Liver (tissue), 9 donors: ENCODE results near the gene DTNB. TPM values are rescaled to one million over a fixed set of nuclear protein-coding genes. Genes with fewer than 3 reads are reported as not detected.

Experiments
- DNase-seq: peaks from one replicate; pipeline ENCODE4 v3.0.0-alpha.2; 2017; ENCODE audit warnings: low spot score
- H3K27ac ChIP-seq, 2 donors: one replicate each; pipeline ENCODE4 v1.7.0; 2013; ENCODE audit warnings: inconsistent platforms in 2 of 2, low read length in 2 of 2, control low read depth in 1 of 2, low read depth in 1 of 2, mild to moderate bottlenecking in 1 of 2
- H3K27me3 ChIP-seq, 4 donors: one replicate each; pipeline versions ENCODE4 v1.6.1 to v1.7.0; 2013; ENCODE audit warnings: low read length in 3 of 4, inconsistent platforms in 1 of 4, mild to moderate bottlenecking in 1 of 4, moderate library complexity in 1 of 4; ENCODE audit not compliant: control insufficient read depth in 4 of 4, insufficient read depth in 4 of 4
- H3K36me3 ChIP-seq, 4 donors: one replicate each; pipeline versions ENCODE4 v1.6.1 to v1.7.0; 2013; ENCODE audit warnings: low read length in 3 of 4, mild to moderate bottlenecking in 3 of 4, low read depth in 1 of 4, moderate library complexity in 1 of 4; ENCODE audit not compliant: control insufficient read depth in 4 of 4, insufficient read depth in 3 of 4
- H3K4me1 ChIP-seq, 4 donors: one replicate each; pipeline versions ENCODE4 v1.6.1 to v1.7.0; 2013; ENCODE audit warnings: low read length in 3 of 4, mild to moderate bottlenecking in 3 of 4, moderate library complexity in 1 of 4; ENCODE audit not compliant: control insufficient read depth in 4 of 4, insufficient read depth in 4 of 4
- H3K4me3 ChIP-seq, 3 donors: one replicate each; pipeline versions ENCODE4 v1.6.1 to v1.7.0; 2013; ENCODE audit warnings: low read length in 3 of 3, control low read depth in 1 of 3, low read depth in 1 of 3, mild to moderate bottlenecking in 1 of 3
- H3K9ac ChIP-seq, 2 donors: one replicate each; pipeline ENCODE4 v1.7.0; 2013; ENCODE audit warnings: low read length in 2 of 2, mild to moderate bottlenecking in 2 of 2, moderate library complexity in 2 of 2, control low read depth in 1 of 2, low read depth in 1 of 2
- H3K9me3 ChIP-seq, 4 donors: one replicate each; pipeline versions ENCODE4 v1.6.1 to v1.7.0; 2013; ENCODE audit warnings: low read length in 3 of 4; ENCODE audit not compliant: control insufficient read depth in 4 of 4
- CTCF ChIP-seq: fragments of 150-350 bp; IDR thresholded peaks from 2 replicates; pipeline ENCODE4 v1.5.1; 2017; ENCODE audit warnings: improper control_type of control experiment, low read depth, low read length; ENCODE audit not compliant: missing input control
- EGR1 ChIP-seq, 2 donors: IDR thresholded peaks; 2 replicates each; pipeline ENCODE4 v1.6.1; 2016 to 2018; ENCODE audit warnings: antibody characterized with exemption in 2 of 2, low read depth in 2 of 2
- FOXA1 ChIP-seq: IDR thresholded peaks from 2 replicates; pipeline ENCODE4 v1.6.1; 2016; ENCODE audit warnings: antibody characterized with exemption
- FOXA2 ChIP-seq: IDR thresholded peaks from 2 replicates; pipeline ENCODE4 v1.6.1; 2016; ENCODE audit warnings: antibody characterized with exemption
- GABPA ChIP-seq, 2 donors: IDR thresholded peaks in 1 of 2; conservative IDR thresholded peaks in 1 of 2; 2 replicates each; pipeline ENCODE4 v1.6.1; 2016; ENCODE audit warnings: antibody characterized with exemption in 2 of 2, mild to moderate bottlenecking in 1 of 2, moderate library complexity in 1 of 2
- HNF4A ChIP-seq, 2 donors: conservative IDR thresholded peaks; 2 replicates each; pipeline ENCODE4 v1.6.1; 2016; ENCODE audit warnings: antibody characterized with exemption in 2 of 2, mild to moderate bottlenecking in 2 of 2
- HNF4G ChIP-seq: IDR thresholded peaks from 2 replicates; pipeline ENCODE4 v1.6.1; 2016; ENCODE audit warnings: antibody characterized with exemption
- JUND ChIP-seq, 2 donors: IDR thresholded peaks; 2 replicates each; pipeline ENCODE4 v1.6.1; 2016; ENCODE audit warnings: antibody characterized with exemption in 2 of 2
- MAX ChIP-seq: IDR thresholded peaks from 2 replicates; pipeline ENCODE4 v1.6.1; 2016; ENCODE audit warnings: antibody characterized with exemption
- NR2F2 ChIP-seq: IDR thresholded peaks from 2 replicates; pipeline ENCODE4 v1.6.1; 2016; ENCODE audit warnings: antibody characterized with exemption
- RAD21 ChIP-seq, 2 donors: IDR thresholded peaks; 2 replicates each; pipeline ENCODE4 v1.6.1; 2016; ENCODE audit warnings: antibody characterized with exemption in 2 of 2, mild to moderate bottlenecking in 2 of 2
- REST ChIP-seq: IDR thresholded peaks from 2 replicates; pipeline ENCODE4 v1.6.1; 2016; ENCODE audit warnings: antibody characterized with exemption, mild to moderate bottlenecking
- RXRA ChIP-seq, 2 donors: IDR thresholded peaks; 2 replicates each; pipeline ENCODE4 v1.6.1; 2017 to 2018; ENCODE audit warnings: antibody characterized with exemption in 2 of 2, mild to moderate bottlenecking in 1 of 2
- SP1 ChIP-seq: IDR thresholded peaks from 2 replicates; pipeline ENCODE4 v1.6.1; 2018; ENCODE audit warnings: antibody characterized with exemption, mild to moderate bottlenecking
- TAF1 ChIP-seq: conservative IDR thresholded peaks from 2 replicates; pipeline ENCODE4 v1.6.1; 2016; ENCODE audit warnings: antibody characterized with exemption, mild to moderate bottlenecking
- YY1 ChIP-seq: IDR thresholded peaks from 2 replicates; pipeline ENCODE4 v1.6.1; 2016; ENCODE audit warnings: antibody characterized with exemption, mild to moderate bottlenecking
- WGBS: extraction: QIAGEN DNeasy Blood & Tissue Kit; methylation state at CpG from one replicate; pipeline ENCODE4 v1.1.7; 2013; 5-methylcytosine and 5-hydroxymethylcytosine counted together
- polyA plus RNA-seq, 2 donors: library from polyadenylated mRNA; stranded (reverse) in 1 of 2; unstranded in 1 of 2; fragments of 200-250 nt in 1 of 2; fragments of >200 nt in 1 of 2; fragmentation: Nextera tagmentation in 1 of 2; extraction: Ambion mirVana in 1 of 2; gene quantifications; one replicate each; pipeline versions ENCODE4 v1.2.1 to v1.2.3, GENCODE V29; 2013 to 2015
- total RNA-seq, 2 donors: library from RNA; depleted of rRNA; stranded (reverse); fragments of >200 nt; gene quantifications; one replicate each; pipeline ENCODE4 v1.2.3, GENCODE V29; 2014
- TF ChIP-seq, protein P1 (sequence below): IDR thresholded peaks from 2 replicates; pipeline ENCODE4 v1.6.1; 2016; ENCODE audit warnings: antibody characterized with exemption
- TF ChIP-seq, protein P2 (sequence below): IDR thresholded peaks from 2 replicates; pipeline ENCODE4 v1.6.1; 2016; ENCODE audit warnings: antibody characterized with exemption
- donor health status: healthy.
- donor health status: healthy.
- donor health status: healthy.
- donor health status: healthy.
- donor health status: healthy.

DTNB gene
- total and polyA plus RNA-seq, 4 donors, result 3.3 to 10.5 (median 6.4) TPM

GRCh38 chr2:25371253-25372241 lies 301.8 kb downstream of the DTNB start:
- DNase-seq, result no peak
- Histone ChIP-seq H3K36me3 (no peaks in the 10 kb centered on the region), H3K9me3 (no peaks in the 10 kb centered on the region), H3K27ac (no peak overlapping the region), H3K4me3 (no peak overlapping the region), H3K9ac (no peak overlapping the region), H3K27me3 (no peaks in the 10 kb centered on the region), H3K4me1 (peaks cover 0 to 8% (median 3%) of the 10 kb centered on the region in 4 donors)
- TF ChIP-seq, protein P1, sequence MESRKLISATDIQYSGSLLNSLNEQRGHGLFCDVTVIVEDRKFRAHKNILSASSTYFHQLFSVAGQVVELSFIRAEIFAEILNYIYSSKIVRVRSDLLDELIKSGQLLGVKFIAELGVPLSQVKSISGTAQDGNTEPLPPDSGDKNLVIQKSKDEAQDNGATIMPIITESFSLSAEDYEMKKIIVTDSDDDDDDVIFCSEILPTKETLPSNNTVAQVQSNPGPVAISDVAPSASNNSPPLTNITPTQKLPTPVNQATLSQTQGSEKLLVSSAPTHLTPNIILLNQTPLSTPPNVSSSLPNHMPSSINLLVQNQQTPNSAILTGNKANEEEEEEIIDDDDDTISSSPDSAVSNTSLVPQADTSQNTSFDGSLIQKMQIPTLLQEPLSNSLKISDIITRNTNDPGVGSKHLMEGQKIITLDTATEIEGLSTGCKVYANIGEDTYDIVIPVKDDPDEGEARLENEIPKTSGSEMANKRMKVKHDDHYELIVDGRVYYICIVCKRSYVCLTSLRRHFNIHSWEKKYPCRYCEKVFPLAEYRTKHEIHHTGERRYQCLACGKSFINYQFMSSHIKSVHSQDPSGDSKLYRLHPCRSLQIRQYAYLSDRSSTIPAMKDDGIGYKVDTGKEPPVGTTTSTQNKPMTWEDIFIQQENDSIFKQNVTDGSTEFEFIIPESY, result no peak
- TF ChIP-seq NR2F2, result no peak
- TF ChIP-seq YY1, result no peak
- no peak for TF ChIP-seq JUND (IDR thresholded peaks at IDR 0.05)
- TF ChIP-seq EGR1 (IDR thresholded peaks at IDR 0.05; ENCODE audit: low read depth in 2 of 2), result no peak
- 73% methylated on average over 27 of the region's 27 CpGs for WGBS

DNA sequence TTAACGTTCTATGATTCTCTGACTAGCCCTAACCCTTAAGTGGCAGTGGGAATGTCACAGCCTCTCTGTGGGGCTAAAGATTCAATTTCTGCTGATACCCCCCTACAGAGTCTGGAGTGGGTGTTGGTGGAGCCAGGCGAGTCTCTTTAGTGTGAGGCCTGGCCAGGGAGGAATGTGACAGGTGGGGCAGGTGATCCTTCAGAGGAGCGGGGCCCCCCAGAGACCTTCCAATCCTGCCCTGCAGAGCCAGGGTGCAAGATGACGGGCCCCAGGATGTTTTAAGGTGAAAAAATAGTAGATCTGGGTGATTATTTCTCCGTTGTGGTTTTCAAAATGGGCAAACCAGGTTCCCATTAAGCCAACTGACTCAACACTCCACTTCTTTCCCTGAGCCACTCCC lies 303.5 kb downstream of the DTNB start:
- no peak overlapping the region for H3K27ac ChIP-seq
- no peak overlapping the region for H3K4me3 ChIP-seq
- DNase-seq, result no peak
- 81% methylated on average over 5 of the region's 5 CpGs for WGBS
- H3K9me3 ChIP-seq, result no peaks in the 10 kb centered on the region
- H3K36me3 ChIP-seq, result no peaks in the 10 kb centered on the region
- H3K4me1 ChIP-seq, result peaks cover 0 to 8% (median 3%) of the 10 kb centered on the region in 4 donors
- no peak overlapping the region for H3K9ac ChIP-seq
- no peak for TF ChIP-seq RAD21 (IDR thresholded peaks at IDR 0.05)
- TF ChIP-seq YY1, result no peak
- TF ChIP-seq CTCF, result no peak
- no peak for TF ChIP-seq HNF4G
- TF ChIP-seq, protein P1, result no peak
- no peak for TF ChIP-seq GABPA (IDR thresholded peaks at IDR 0.05 in 1 of 2, conservative IDR thresholded peaks at IDR 0.05 in 1 of 2)
- TF ChIP-seq REST, result no peak
- no peak for TF ChIP-seq EGR1 (IDR thresholded peaks at IDR 0.05; ENCODE audit: low read depth in 2 of 2)
- no peak for TF ChIP-seq JUND (IDR thresholded peaks at IDR 0.05)
- TF ChIP-seq TAF1, result no peak
- TF ChIP-seq, protein P2, sequence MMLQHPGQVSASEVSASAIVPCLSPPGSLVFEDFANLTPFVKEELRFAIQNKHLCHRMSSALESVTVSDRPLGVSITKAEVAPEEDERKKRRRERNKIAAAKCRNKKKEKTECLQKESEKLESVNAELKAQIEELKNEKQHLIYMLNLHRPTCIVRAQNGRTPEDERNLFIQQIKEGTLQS, result no peak
- TF ChIP-seq HNF4A (conservative IDR thresholded peaks at IDR 0.05), result no peak
- TF ChIP-seq RXRA (IDR thresholded peaks at IDR 0.05), result no peak
- no peak for TF ChIP-seq MAX
- TF ChIP-seq FOXA1, result no peak
- TF ChIP-seq NR2F2, result no peak
- no peak for TF ChIP-seq FOXA2
- TF ChIP-seq SP1, result no peak
- no peaks in the 10 kb centered on the region for H3K27me3 ChIP-seq
